Astrocyte (in vitro differentiated cells and primary cell): ENCODE results near the gene IFITM5.

Source experiments
- EZH2 ChIP-seq: IDR thresholded peaks from 2 replicates; pipeline ENCODE4 v1.6.1; 2012; ENCODE audit warnings: mild to moderate bottlenecking, low read length, inconsistent platforms; ENCODE audit not compliant: insufficient read depth
- TF ChIP-seq, protein P1 (sequence below): IDR thresholded peaks from 2 replicates; pipeline ENCODE4 v1.5.1; 2011; ENCODE audit warnings: low read depth, mild to moderate bottlenecking, inconsistent platforms, low read length, moderate library complexity; ENCODE audit not compliant: insufficient read depth

DNA sequence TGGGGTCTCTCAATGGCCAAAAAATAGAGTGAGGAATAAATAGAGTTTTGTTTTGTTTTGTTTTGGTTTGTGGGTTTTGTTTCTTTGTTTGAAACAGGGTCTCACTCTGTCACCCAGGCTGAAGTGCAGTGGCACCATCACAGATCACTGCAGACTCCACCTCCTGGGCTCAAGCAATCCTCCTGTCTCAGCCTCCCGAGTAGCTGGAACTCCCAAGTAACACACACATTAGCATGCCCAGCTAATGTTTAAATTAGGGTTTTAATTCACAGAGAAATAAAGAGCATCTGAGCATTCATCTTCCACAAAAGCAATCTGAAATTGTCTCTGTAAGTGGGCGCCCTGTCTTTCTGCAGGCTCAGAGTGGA lies 30.5 kb upstream of the IFITM5 start:
- TF ChIP-seq, protein P1, sequence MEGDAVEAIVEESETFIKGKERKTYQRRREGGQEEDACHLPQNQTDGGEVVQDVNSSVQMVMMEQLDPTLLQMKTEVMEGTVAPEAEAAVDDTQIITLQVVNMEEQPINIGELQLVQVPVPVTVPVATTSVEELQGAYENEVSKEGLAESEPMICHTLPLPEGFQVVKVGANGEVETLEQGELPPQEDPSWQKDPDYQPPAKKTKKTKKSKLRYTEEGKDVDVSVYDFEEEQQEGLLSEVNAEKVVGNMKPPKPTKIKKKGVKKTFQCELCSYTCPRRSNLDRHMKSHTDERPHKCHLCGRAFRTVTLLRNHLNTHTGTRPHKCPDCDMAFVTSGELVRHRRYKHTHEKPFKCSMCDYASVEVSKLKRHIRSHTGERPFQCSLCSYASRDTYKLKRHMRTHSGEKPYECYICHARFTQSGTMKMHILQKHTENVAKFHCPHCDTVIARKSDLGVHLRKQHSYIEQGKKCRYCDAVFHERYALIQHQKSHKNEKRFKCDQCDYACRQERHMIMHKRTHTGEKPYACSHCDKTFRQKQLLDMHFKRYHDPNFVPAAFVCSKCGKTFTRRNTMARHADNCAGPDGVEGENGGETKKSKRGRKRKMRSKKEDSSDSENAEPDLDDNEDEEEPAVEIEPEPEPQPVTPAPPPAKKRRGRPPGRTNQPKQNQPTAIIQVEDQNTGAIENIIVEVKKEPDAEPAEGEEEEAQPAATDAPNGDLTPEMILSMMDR = no peak
- TF ChIP-seq EZH2 = no peak
